GM20000 (cell line): Measurements from ENCODE around the gene HEPHL1.

ENCODE experiments used
- DNase-seq: peaks from one replicate; pipeline ENCODE4 v3.0.0; 2012; ENCODE audit warnings: low spot score
- CTCF ChIP-seq: IDR thresholded peaks from 2 replicates; pipeline ENCODE4 v1.5.1; 2012; ENCODE audit warnings: mild to moderate bottlenecking, control low read depth; ENCODE audit errors: extremely low read depth, missing control alignments

HEPHL1 gene

GRCh38 chr11:93984936-93985335 lies 36.2 kb upstream of the HEPHL1 start:
- no peak for TF ChIP-seq CTCF
- DNase-seq = no peak

GRCh38 chr11:93986716-93987115 lies 34.4 kb upstream of the HEPHL1 start:
- DNase-seq = no peak
- no peak for TF ChIP-seq CTCF

GRCh38 chr11:93988455-93988854 lies 32.7 kb upstream of the HEPHL1 start:
- DNase-seq = no peak

GRCh38 chr11:93988912-93989311 lies 32.2 kb upstream of the HEPHL1 start:
- DNase-seq = no peak
- TF ChIP-seq CTCF = no peak

More at GRCh38 chr11:93988455-93988854, 32.7 kb upstream of the HEPHL1 start:
- no peak for TF ChIP-seq CTCF

- no peak for TF ChIP-seq CTCF
- no peak for DNase-seq
Measured at GRCh38 chr11:93993747-93994146, 27.4 kb upstream of the HEPHL1 start.

GRCh38 chr11:93997741-93998140 lies 23.4 kb upstream of the HEPHL1 start:
- no peak for DNase-seq
- no peak for TF ChIP-seq CTCF

- TF ChIP-seq CTCF = no peak
- DNase-seq = no peak
Measured at GRCh38 chr11:94000659-94001058, 20.5 kb upstream of the HEPHL1 start.
